Left kidney (tissue), 8 donors: Measurements from ENCODE around the gene SLC39A9. TPM values are rescaled to one million over a fixed set of nuclear protein-coding genes. Genes with fewer than 3 reads are reported as not detected.

Experiments
- DNase-seq: peaks from one replicate; pipeline ENCODE4 v3.0.0-alpha.2; 2013
- long read RNA-seq, 8 donors: transcript quantifications; one replicate each; lab custom pipeline, GENCODE V29; 2026
- polyA plus RNA-seq: library from polyadenylated mRNA; unstranded; fragments of 120-200 nt; gene quantifications from one replicate; pipeline ENCODE4 v1.2.1, GENCODE V29; 2013; ENCODE audit not compliant: insufficient read length

Gene SLC39A9
- polyA plus RNA-seq = 93.1 TPM
- long read RNA-seq, donor 1, full-length matches to known transcripts = 12 of 409 reads
- long read RNA-seq, donor 1, partial matches to known transcripts = 23 of 409 reads
- long read RNA-seq, donor 1, other reads (novel, unspliced or antisense) = 374 of 409 reads
- long read RNA-seq, donor 2, transcript SLC39A9-202 (7 exons, 3,560 nt) = major isoform, 6 of 10 reads
- long read RNA-seq, donor 2, partial matches to known transcripts = 0 of 10 reads
- long read RNA-seq, donor 2, other reads (novel, unspliced or antisense) = 0 of 10 reads
- long read RNA-seq, donor 3, transcript SLC39A9-202 (7 exons, 3,560 nt) = major isoform, 8 of 335 reads
- long read RNA-seq, donor 3, partial matches to known transcripts = 327 of 335 reads
- long read RNA-seq, donor 3, other reads (novel, unspliced or antisense) = 0 of 335 reads
- long read RNA-seq, donor 4 = 0 reads
- long read RNA-seq, donor 5, full-length matches to known transcripts = 11 of 32 reads
- long read RNA-seq, donor 5, partial matches to known transcripts = 21 of 32 reads
- long read RNA-seq, donor 5, other reads (novel, unspliced or antisense) = 0 of 32 reads
- long read RNA-seq, donor 6, transcript SLC39A9-202 (7 exons, 3,560 nt) = major isoform, 9 of 9 reads
- long read RNA-seq, donor 6, partial matches to known transcripts = 0 of 9 reads
- long read RNA-seq, donor 6, other reads (novel, unspliced or antisense) = 0 of 9 reads
- long read RNA-seq, donor 7, full-length matches to known transcripts = 9 of 9 reads
- long read RNA-seq, donor 7, partial matches to known transcripts = 0 of 9 reads
- long read RNA-seq, donor 7, other reads (novel, unspliced or antisense) = 0 of 9 reads
- long read RNA-seq, donor 8, partial matches to known transcripts = 0 of 4 reads
- long read RNA-seq, donor 8, other reads (novel, unspliced or antisense) = 0 of 4 reads

GRCh38 chr14:69398053-69398817 is at the start of gene SLC39A9, which contains the start of gene ERH:
TSS of gene SLC39A9 (plus strand) at chr14:69398692. CDS start at chr14:69399370, 678 bp downstream.
TSS of gene ERH (minus strand) at chr14:69398299. CDS start at chr14:69398233, 66 bp downstream.
- DNase-seq = peak; percentile 97

- DNase-seq = no peak
Observed at GRCh38 chr14:69349091-69349777, 49.3 kb upstream of the SLC39A9 start.

- DNase-seq = no peak
Observed at GRCh38 chr14:69350892-69351291, 47.6 kb upstream of the SLC39A9 start.

GRCh38 chr14:69351385-69351784 is 47.1 kb upstream of the SLC39A9 start:
- no peak for DNase-seq

GRCh38 chr14:69351911-69352310 is 46.6 kb upstream of the SLC39A9 start:
- DNase-seq = no peak

- no peak for DNase-seq
Observed at GRCh38 chr14:69353168-69353567, 45.3 kb upstream of the SLC39A9 start.

- DNase-seq = no peak
Observed at GRCh38 chr14:69354383-69355153, 43.9 kb upstream of the SLC39A9 start.

GRCh38 chr14:69355154-69355597 is 43.3 kb upstream of the SLC39A9 start:
- DNase-seq = no peak

GRCh38 chr14:69355607-69356281 is 42.7 kb upstream of the SLC39A9 start:
- DNase-seq = no peak

GRCh38 chr14:69356903-69357543 is 41.5 kb upstream of the SLC39A9 start:
- no peak for DNase-seq

GRCh38 chr14:69357544-69358200 is 40.8 kb upstream of the SLC39A9 start:
- no peak for DNase-seq

- no peak for DNase-seq
Observed at GRCh38 chr14:69358233-69358963, 40.1 kb upstream of the SLC39A9 start.

GRCh38 chr14:69358966-69359365 is 39.5 kb upstream of the SLC39A9 start:
- no peak for DNase-seq

- DNase-seq = no peak
Observed at GRCh38 chr14:69360438-69361108, 37.9 kb upstream of the SLC39A9 start.

- DNase-seq = no peak
Observed at GRCh38 chr14:69363055-69363454, 35.4 kb upstream of the SLC39A9 start.

- no peak for DNase-seq
Observed at GRCh38 chr14:69363964-69364363, 34.5 kb upstream of the SLC39A9 start.

- no peak for DNase-seq
Observed at GRCh38 chr14:69364378-69364777, 34.1 kb upstream of the SLC39A9 start.
